Neural progenitor cell (in vitro differentiated cells): ENCODE measurements around the gene CASP10.

Experiments used
- CTCF ChIP-seq: fragments of 200-600 bp; sonication (generic); IDR thresholded peaks from 2 replicates; pipeline ENCODE4 v1.5.1; 2017; ENCODE audit warnings: antibody characterized with exemption, mild to moderate bottlenecking
- EZH2 ChIP-seq: fragments of 200-600 bp; sonication (generic); IDR thresholded peaks from 2 replicates; pipeline ENCODE4 v1.6.1; 2017; ENCODE audit warnings: antibody characterized with exemption, mild to moderate bottlenecking, moderate library complexity

- TF ChIP-seq EZH2 (no peak), CTCF (no peak)
These were observed 87.5 kb downstream of the CASP10 start for GRCh38 chr2:201270293-201271001.
